GOT3 (cell line): ENCODE results near the gene ATF6.

Experiments
- DNase-seq: peaks from one replicate; lab custom pipeline; 2025; ENCODE audit warnings: mixed read lengths; lab: John Stamatoyannopoulos, UW

ATF6 gene

DNA sequence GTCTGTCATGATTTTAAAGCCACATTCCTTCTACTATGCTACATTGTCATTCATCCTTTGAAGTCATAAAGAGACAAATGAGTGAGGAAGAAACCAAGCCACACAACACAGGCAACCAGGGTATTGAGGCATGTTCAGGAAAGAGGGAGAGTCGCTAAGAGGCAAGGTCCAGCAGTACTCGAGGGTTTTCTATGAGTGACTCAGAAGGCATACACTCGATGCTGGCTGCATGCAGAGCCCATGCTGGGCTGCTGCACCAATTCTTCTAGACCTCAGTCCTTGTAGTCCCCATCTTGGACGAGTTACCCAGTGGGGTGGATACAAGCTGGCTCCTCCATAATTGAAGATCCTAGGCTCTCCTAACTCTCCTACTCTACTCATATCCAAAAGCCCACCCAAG, 199.9 kb downstream of the ATF6 start:
- no peak for DNase-seq

DNA sequence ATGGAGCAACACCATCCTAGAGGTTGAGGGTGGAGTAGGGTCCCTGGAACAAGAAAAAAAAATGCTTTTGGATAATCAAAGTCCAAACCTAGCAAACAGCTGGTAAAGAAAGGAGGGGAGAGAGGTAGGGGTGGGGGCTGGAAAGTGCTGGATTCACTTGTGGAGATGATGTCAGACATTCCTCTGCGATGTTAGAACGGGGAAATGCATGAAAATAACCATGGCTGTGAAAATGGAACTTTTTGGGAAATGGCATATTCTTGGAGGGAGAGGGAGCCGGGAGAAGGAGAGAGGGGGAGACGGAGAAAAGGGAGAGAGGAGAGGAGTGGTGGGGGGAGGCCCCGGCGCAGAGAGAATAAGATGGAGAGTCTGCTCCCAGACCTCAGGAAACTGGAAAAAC, 203.9 kb downstream of the ATF6 start:
- DNase-seq, result no peak

DNA sequence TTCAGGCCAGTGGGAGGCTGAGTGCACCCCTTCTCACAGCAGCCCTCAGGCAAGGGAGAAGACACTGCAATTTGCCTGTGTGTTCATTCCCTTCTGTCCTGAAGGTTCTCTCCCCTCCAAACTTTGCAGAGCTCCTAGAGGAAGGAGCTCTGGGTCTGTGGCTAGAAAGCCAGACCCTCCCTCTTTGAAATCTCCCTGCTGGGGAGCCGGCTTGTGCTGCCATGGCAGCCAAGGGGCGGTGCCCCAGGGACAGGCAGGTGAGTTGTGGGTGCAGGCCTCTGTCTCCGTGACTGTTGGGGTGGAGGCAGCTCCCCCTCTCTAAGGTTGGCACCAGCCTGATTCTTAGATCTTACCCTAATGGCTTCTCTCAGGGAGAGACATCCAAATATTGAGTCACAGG, 204.5 kb downstream of the ATF6 start:
- no peak for DNase-seq

DNA sequence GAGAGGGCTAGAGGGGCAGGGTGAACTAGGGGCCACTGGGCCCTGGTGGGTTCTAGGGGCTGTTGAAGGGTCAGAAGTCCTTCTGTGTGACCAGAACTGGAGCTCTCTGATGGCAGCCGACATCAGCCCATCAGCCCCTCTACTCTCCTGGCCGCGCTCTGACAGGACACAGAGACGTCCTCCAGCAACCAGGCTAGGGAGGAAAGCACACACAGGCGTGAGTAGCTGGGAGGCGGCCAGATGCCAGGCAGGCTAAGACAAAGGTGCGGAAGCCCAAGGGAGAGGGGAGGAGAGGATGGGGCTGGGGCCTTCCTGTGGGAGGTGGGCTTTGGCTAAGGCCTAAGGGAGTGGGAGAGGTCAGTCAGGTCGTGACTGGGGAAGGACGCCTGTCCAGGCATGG, 206.7 kb downstream of the ATF6 start:
- no peak for DNase-seq

DNA sequence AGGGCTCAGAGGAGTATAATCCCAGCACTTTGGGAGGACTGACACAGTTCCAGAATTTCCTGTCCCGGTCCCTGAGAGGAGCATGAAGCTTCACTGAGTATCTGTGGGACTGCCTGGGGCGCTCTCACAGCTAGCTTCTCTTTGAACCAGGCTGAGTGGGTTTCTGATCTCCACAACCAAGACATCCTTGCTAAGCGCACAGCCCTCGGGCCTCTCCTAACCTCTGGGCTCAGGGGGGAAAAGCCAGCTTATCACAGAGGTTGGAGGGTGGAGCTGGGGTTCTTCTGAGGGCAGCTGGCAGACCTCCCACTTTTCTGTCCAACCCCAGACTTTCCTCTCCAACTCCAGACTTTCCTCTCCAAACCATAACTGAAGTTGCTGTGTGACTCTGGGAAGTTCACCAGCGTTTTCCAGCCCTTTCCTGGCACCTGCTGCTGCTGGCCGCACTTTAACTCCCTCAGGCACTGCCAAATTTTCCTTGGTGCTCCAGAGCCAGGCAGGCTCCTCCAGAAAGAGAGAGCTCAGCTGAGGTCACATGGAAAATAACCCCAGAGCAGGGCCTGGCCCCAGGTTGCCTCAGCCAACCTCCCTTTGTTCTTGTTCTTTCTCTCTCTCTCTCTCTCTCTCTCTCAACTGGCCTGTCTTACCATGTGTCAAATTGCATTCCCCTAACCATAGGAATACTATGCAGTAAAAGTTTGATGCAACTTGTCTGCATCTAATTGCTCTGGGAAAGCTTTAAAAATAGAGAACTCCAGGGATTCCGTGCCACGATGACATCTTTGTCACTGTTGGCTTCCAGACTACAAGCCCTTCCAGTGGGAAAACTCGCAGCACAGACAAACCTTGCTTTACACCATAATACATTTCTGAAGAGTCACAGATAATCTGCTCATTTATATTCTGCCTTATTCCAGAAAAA, 208.1 kb downstream of the ATF6 start:
- DNase-seq, result no peak

DNA sequence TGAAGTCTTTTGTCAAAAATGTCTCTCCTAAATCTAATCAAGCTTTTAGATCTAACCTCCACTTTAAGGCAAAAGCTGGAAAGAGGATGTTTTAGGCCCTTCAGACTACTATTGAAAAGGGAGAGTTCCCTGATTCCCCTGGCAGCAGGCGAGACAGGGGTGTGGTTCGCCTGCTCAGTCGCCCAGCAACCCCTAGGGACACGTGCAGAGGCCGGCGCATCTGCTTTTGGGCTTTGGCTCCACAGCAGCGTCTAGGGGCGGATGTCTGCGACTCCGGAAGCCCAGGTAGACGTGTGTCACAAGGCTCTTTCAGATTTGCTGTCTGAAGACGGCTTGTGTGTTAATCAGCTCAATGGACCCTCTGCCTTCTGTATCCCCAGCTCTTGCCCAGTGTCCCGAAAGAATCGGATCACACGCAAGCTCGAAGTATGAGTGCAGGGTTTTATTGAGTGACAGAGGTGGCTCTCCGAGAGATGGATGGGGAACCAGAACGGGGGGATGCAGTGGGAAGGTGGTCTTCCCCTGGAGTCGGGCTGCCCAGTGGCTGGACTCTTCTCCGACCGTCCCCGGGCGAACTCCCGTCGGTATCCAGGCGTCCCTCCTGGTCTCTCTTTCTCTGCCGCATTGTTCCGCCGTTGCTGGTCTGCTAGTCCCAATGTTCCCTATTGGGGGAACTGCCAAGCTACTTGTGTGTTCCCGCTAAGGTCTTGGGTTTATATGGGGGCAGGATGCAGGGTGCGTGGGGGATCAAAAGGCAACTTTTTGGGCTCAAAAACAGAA, 212.1 kb downstream of the ATF6 start:
- DNase-seq, result no peak

DNA sequence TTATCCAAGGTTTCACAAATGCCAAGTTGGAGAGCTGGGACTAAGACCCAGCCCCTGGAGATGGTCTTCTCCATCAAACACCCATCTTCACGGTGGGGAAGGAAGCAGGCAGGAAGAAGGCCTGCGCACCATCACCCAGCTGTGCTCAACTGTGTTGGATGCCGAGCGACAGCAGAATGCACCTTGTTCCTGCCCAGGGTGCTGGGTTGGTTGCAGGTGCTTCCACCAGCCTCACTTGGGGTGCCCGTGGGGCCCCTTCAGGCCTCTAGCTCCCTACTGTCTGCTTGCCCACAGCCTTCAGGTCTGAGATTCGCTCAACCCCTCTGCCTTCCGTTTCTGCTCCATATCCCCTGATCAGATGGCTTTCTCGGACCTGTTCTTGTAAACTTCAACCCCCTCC, 215.0 kb downstream of the ATF6 start:
- DNase-seq, result no peak

DNA sequence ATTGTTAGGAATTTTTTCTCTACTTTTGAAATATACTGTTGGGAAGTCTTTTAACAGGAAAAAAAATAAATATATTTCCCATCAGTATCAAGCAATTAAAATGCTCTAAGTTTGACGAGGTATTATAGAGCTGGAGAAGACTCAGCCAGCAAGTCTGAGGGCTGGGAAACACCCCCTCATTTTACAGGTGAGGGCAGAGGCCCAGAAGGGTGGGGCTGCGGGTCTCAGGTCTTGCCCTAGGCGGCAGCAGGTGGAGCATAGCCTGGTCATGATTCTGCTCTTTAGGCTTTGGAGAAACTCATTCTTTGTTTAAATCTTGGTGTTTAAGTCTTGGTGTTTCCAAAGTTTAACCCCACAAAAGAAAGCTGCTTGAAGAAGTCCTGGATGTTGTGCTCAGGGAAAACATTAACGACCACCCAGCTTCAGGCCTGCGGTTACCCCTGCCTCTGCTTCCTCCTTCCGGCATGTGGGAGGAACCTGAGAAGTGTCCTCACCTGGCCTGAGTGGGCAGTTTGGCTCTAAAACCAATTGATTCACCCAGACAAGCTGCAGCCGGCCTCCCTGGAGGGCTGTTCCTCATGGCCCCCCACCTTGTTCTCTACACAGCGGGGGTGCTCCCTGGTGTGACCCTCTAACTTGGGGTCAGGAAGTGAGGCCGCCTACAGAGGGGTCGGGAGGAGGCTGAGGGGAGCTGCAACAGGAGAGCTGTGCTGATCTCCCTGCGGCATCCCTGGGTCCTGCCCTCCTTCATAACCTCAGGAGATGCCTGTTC, 215.8 kb downstream of the ATF6 start:
- no peak for DNase-seq

DNA sequence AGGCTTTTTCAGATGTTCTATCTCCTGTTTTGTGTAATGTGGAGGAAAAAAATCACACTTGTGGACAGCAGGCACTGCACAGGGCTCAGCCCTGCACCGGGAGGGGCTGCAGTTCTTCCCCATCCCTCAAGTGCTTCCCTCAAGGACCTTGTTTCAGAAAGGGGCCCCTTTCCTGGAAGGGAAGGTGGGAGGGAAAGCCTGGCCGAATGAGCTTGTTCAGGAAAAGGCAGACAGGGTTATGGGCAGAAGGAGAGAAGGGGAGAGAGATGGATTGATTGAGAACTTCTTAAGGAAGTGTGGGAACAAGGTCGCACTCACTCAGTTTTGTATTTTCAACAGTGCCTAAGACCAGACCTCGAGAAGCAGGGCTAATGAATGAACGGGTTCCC, 216.4 kb downstream of the ATF6 start:
- DNase-seq, result no peak

DNA sequence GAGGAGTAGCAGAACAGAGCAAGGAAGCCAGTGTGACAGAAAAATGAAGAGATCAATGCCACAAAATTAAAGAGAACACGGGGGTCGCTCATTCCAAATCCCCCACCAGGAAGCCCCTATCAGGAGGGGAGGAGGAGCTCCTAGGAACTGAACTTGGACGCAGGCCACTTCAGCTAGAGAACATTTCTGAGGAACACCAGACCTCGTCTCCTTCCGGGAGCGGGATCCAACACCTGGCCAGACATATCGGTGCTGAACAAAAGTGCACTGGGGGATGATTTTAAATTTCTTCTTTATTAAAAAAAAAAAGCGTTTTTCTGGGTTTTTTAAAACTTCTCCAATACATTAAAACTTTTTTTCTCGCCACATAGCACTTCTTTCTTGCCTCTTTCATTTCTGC, 216.8 kb downstream of the ATF6 start:
- no peak for DNase-seq

DNA sequence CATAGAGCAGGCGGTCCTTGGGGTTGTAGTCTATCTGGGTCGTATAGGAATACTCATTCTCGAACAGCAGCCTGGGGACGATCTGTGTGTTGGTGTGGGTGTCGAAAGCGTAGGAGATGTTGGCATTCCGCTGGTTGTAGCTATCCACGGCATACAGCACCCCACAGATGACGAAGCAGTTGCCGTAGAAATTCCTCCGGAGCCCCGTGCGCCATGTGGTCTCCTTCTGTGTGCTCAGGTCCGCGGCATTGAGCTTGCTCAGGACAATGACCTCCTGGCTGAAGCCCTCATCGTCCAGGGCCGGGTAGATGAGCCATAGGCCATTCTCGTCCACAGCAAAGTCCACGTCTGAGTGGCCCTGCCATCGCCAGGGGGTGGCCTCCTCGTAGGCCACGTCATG, 217.6 kb downstream of the ATF6 start:
- no peak for DNase-seq

DNA sequence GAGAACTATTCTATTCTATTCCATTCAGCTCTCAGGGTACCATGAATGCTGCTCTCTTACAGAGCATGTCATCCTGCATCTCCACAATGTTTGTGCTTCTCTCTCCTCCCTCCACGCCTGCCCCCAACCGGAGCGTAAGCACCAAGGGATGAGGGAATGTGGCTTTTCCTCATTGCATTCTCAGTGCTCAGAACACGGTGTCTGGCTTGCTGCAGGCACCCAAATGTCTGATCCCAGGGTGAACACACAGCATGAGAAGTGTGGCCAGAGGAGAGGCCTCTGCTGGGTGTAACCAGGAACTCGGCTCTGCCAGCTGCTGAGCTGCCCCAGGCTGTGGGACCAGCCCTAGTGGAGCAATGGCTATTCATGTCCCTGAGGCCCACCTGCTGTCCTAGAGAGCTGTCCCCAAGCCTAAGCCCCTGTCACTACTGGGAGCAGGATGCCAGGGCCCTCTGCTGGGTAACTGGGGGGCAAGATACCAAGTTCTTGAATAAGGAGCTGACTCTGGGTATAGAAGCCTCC, 219.2 kb downstream of the ATF6 start:
- no peak for DNase-seq

DNA sequence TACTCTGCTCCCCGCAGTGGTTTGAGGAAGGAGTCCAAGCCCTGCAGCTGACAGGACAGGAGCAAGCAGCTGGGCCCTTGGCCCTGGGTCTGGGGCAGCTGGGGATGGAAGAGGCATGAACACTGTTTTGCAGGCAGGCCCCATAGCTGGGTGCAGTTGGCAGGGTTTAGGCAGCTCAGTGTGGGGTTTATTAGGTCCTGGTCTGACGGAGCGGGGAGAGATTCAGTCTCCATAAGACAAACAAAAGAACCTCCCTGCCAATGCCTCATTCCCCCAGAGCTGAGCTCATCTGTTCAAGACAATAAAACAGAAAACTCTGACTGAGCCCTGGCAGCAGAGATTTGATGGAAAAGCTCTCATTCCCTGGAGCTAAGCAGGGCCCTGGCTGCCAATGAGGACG, 220.2 kb downstream of the ATF6 start:
- no peak for DNase-seq

DNA sequence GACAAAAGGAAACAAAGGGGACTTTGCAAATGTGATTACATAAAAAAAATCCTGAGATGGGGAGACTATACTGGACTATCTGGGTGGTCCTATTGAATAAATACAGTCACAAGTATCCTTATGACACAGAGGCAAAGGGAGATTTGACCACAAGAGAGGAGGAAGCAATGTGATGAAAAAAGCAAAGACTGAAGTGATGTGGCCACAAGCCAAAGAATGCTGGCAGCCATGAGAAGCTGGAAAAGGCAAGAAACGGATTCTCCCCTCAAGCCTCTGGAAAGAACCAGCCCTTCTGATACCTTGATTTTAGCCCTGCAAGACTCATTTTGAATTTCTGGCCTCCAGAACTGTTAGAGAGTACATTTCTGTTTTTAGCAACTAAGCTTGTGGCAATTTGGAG, 221.2 kb downstream of the ATF6 start:
- no peak for DNase-seq

DNA sequence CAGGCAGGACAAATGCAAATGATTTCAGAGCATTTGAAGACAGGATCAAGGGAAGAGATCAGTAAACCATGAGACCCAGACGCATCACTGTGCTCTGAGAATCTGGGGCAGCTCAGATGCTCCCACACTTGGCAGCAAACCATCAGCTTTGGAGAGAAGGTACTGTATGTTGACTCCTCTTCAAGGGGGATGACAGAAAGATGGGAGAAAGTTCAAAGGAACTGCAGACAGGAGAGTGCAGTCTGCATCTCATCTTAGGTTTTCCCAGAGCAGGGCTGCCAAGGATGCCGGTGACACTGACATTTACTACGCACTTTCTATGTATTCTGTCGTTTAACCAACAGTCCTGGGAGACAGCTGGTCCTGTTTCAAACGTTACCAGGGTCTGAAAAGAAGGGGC, 221.8 kb downstream of the ATF6 start:
- no peak for DNase-seq

DNA sequence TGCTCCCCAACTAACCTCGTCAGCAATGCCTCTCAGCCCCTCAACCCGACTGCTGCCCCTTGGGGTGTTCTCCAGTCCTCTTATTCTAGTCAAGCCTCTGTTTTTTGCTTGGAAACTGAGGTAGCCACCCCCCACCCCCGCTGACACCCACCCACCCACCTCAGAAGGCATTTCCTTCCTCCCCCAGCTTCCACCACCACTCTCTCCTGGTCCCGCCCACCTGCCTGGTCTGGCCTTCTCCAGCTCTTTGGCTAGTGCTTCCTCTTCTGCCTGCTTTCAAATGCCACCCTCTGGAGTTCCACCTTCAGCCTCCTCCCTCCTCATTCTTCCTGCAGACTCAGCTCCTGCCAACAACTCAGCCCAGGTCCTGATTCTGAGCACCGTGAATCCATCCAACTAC, 222.3 kb downstream of the ATF6 start:
- DNase-seq, result no peak

DNA sequence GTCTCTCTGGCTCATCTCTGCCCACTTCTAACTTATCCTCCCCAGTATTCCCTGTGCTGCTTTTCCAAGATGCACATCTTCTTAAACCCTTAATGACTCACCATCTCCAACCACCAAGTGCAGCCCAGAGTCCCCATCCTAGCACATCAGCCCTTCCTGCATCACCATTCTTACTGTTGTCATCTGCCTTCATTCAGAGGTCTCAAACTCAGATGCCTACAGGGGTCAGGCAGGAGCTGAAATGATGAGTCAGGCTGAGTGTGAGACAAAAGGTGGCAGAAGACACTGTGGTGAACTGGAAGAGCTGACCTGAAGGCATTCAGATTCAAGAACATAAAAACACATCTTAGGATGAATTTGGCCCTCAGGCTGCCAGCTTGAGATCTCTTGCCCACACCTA, 223.0 kb downstream of the ATF6 start:
- no peak for DNase-seq

DNA sequence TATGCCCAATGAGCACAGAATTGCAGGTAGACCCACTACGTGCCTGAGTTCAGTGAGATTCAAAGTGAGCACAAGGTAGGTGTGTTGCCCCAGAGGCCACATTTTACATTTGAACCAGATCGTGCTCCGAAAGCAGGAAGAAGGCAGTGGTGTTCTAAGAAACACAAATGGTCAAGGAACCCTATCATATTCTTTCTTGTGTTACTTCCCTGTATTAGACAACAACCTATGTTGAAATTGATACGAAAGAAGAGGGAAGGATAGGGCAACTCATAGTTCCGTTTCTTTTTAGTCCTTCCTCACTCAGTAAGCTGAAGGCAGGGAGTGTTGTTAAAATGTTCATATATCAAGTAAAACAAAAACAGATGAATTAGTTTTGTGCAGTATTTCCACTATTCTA, 223.7 kb downstream of the ATF6 start:
- no peak for DNase-seq

DNA sequence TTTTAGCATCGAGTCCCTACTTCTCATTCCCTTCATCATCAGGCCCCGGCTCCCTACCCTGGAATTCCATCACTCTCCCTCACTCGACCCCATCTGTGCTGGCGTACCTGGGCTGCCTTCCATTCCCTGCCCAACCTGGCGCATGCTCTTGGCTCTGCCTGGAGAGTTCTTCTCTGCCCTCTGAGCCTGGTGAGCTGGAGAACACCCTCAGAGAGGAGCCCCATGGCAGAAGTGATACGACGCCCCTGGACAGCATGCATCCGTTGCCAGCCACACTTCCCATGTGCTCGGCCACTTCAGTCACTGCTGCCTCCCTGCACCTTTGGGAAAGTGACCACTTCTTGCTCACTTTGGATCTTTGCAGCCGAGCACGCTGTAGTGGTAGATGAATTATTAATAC, 227.5 kb downstream of the ATF6 start:
- no peak for DNase-seq

DNA sequence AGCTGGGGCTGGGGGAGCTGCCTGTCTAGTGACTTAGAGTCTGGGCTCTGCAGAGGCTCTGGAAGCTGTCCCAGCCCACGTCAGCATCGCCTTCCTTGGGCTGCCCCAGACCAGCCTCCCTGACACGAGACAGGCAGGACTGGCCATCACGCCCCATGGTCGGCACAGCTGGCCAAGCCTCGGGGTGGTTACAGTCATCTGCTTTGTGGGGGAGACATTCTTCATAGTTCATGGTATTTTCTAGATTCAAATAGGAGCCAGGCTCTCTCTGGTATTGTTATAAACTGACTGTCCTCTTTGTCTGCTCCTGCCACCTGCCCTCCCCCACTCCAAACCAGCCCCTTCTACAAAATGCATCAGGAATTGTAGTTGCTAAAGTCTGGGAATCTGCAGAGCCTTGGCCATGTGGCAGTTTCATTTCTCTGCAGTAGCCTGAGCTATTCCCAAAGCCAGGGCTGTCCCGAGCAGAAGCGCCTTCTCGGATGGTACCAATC, 228.1 kb downstream of the ATF6 start:
- no peak for DNase-seq

DNA sequence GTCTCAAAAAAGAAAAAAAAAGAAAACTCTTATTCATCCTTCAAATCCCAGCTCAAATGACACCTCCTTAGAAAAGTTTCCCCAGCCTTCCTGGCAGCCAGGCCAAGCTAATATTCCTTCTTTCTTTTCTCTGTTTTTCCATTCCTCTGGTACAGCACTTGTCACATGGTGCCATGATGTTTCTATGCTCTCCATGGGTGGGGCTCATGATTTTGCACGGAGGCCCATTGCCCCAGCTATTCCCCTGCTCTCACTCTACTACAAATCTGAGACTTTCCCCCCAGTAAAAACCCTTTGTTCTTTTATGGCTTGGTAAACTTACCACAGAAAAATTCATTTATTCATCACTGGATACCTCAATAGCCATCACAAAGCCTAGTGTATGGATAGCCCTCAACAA, 231.0 kb downstream of the ATF6 start:
- DNase-seq, result no peak

DNA sequence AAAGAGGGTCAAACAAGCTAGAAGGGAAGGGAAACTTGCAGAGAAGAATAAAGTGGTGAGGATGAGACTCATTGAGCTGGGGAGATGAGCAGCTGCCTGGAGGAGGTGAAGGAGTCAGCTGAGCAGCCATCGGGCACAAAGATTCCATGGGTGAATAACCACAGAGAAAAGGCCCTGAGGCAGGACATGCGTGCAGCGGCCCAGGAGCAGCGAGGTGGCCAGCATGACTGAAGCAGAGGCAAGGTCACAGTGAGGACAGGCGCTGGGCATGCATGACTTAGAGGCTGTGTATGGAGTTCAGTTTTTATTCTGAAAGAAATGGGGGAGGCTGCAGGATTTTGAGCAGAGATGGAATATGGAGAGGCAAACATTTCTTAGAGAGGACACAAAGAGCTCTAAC, 232.7 kb downstream of the ATF6 start:
- no peak for DNase-seq
